Measurements from ENCODE around the gene DOCK10.

DNA sequence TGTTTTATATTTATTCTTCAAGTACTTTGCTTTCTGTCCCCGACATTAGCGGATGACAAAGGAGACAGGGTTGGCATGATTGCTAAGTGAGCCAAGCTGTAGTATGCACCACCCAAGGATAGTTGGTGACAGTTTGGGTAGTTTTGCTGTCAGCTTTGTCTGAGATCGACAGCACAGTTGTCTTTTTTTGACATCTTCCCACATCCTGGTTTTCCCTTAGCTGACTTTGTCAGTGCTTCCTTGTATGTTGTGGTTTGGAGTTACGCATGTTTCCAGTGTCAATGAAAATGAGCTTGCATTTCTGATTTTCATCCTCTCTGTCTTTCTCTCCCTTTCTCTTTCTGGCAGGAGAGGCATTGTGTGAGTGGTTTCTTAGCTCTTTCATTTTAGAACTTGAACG is 44.6 kb upstream of the DOCK10 start:
- TF ChIP-seq KLF16 (tag by site-specific recombination; IDR thresholded peaks at IDR 0.05) (no peak), ZNF701 (tag by site-specific recombination; IDR thresholded peaks at IDR 0.05) (no peak), ZNF202 (tag by site-specific recombination; IDR thresholded peaks at IDR 0.05; ENCODE audit: borderline replicate concordance) (no peak), GLIS1 (tag by site-specific recombination; IDR thresholded peaks at IDR 0.05) (no peak), ZNF416 (tag by site-specific recombination; IDR thresholded peaks at IDR 0.05) (no peak), ZNF629 (tag by site-specific recombination; IDR thresholded peaks at IDR 0.05) (no peak)
- TF ChIP-seq, protein P1, sequence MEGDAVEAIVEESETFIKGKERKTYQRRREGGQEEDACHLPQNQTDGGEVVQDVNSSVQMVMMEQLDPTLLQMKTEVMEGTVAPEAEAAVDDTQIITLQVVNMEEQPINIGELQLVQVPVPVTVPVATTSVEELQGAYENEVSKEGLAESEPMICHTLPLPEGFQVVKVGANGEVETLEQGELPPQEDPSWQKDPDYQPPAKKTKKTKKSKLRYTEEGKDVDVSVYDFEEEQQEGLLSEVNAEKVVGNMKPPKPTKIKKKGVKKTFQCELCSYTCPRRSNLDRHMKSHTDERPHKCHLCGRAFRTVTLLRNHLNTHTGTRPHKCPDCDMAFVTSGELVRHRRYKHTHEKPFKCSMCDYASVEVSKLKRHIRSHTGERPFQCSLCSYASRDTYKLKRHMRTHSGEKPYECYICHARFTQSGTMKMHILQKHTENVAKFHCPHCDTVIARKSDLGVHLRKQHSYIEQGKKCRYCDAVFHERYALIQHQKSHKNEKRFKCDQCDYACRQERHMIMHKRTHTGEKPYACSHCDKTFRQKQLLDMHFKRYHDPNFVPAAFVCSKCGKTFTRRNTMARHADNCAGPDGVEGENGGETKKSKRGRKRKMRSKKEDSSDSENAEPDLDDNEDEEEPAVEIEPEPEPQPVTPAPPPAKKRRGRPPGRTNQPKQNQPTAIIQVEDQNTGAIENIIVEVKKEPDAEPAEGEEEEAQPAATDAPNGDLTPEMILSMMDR (tag by site-specific recombination; IDR thresholded peaks at IDR 0.05) = no peak
- TF ChIP-seq, protein P2, sequence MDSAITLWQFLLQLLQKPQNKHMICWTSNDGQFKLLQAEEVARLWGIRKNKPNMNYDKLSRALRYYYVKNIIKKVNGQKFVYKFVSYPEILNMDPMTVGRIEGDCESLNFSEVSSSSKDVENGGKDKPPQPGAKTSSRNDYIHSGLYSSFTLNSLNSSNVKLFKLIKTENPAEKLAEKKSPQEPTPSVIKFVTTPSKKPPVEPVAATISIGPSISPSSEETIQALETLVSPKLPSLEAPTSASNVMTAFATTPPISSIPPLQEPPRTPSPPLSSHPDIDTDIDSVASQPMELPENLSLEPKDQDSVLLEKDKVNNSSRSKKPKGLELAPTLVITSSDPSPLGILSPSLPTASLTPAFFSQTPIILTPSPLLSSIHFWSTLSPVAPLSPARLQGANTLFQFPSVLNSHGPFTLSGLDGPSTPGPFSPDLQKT (IDR thresholded peaks at IDR 0.05; ENCODE audit: borderline replicate concordance, low read depth, low read length) = no peak
- TF ChIP-seq, protein P3, sequence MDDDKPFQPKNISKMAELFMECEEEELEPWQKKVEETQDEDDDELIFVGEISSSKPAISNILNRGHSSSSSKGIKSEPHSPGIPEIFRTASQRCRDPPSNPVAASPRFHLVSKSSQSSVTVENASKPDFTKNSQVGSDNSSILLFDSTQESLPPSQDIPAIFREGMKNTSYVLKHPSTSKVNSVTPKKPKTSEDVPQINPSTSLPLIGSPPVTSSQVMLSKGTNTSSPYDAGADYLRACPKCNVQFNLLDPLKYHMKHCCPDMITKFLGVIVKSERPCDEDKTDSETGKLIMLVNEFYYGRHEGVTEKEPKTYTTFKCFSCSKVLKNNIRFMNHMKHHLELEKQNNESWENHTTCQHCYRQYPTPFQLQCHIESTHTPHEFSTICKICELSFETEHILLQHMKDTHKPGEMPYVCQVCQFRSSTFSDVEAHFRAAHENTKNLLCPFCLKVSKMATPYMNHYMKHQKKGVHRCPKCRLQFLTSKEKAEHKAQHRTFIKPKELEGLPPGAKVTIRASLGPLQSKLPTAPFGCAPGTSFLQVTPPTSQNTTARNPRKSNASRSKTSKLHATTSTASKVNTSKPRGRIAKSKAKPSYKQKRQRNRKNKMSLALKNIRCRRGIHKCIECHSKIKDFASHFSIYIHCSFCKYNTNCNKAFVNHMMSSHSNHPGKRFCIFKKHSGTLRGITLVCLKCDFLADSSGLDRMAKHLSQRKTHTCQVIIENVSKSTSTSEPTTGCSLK (tag by site-specific recombination; IDR thresholded peaks at IDR 0.05) = no peak
- TF ChIP-seq, protein P4, sequence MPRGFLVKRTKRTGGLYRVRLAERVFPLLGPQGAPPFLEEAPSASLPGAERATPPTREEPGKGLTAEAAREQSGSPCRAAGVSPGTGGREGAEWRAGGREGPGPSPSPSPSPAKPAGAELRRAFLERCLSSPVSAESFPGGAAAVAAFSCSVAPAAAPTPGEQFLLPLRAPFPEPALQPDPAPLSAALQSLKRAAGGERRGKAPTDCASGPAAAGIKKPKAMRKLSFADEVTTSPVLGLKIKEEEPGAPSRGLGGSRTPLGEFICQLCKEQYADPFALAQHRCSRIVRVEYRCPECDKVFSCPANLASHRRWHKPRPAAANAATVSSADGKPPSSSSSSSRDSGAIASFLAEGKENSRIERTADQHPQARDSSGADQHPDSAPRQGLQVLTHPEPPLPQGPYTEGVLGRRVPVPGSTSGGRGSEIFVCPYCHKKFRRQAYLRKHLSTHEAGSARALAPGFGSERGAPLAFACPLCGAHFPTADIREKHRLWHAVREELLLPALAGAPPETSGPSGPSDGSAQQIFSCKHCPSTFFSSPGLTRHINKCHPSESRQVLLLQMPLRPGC (tag by site-specific recombination; IDR thresholded peaks at IDR 0.05) = no peak
